Hepatocyte (in vitro differentiated cells): Measurements from ENCODE around the gene FOXK1.

Experiments used
- CTCF ChIP-seq: fragments of 200-600 bp; sonication (generic); IDR thresholded peaks from 2 replicates; pipeline ENCODE4 v1.5.1; 2016; ENCODE audit warnings: antibody characterized with exemption, mild to moderate bottlenecking; ENCODE audit not compliant: poor library complexity
- EZH2phosphoT487 ChIP-seq: fragments of 200-600 bp; sonication (generic); IDR thresholded peaks from one replicate; pipeline ENCODE4 v1.6.1; 2018; ENCODE audit warnings: antibody characterized with exemption, mild to moderate bottlenecking, low read depth, moderate library complexity; ENCODE audit not compliant: unreplicated experiment, severe bottlenecking

- no peak for TF ChIP-seq CTCF
- TF ChIP-seq EZH2phosphoT487 = no peak
Measured at GRCh38 chr7:4715410-4715776, 33.3 kb downstream of the FOXK1 start.
